HG02798 (cell line): ENCODE measurements around the gene AK4.

ENCODE experiments used
- ATAC-seq: cut with Tn5 transposase; IDR thresholded peaks from one replicate; pipeline ENCODE4 v1.9.1; 2021; ENCODE audit warnings: mild to moderate bottlenecking; ENCODE audit not compliant: unreplicated experiment, poor library complexity

Gene AK4

GRCh38 chr1:65175171-65176055 is 27.4 kb downstream of the AK4 start:
- ATAC-seq = no peak

GRCh38 chr1:65176056-65176450 is 28.1 kb downstream of the AK4 start:
- ATAC-seq = no peak

- ATAC-seq = no peak
Observed at GRCh38 chr1:65176591-65176990, 28.6 kb downstream of the AK4 start.

GRCh38 chr1:65177457-65177856 is 29.5 kb downstream of the AK4 start:
- no peak for ATAC-seq

GRCh38 chr1:65178235-65178634 is 30.2 kb downstream of the AK4 start:
- ATAC-seq = no peak

- no peak for ATAC-seq
Observed at GRCh38 chr1:65179148-65179547, 31.1 kb downstream of the AK4 start.

GRCh38 chr1:65180977-65181376 is 33.0 kb downstream of the AK4 start:
- no peak for ATAC-seq

GRCh38 chr1:65182658-65183268 is 34.8 kb downstream of the AK4 start:
- no peak for ATAC-seq

GRCh38 chr1:65189576-65190115 is 41.6 kb downstream of the AK4 start:
- no peak for ATAC-seq

GRCh38 chr1:65190229-65190628 is 42.2 kb downstream of the AK4 start:
- ATAC-seq = no peak

- no peak for ATAC-seq
Observed at GRCh38 chr1:65193129-65193695, 45.2 kb downstream of the AK4 start.

- ATAC-seq = no peak
Observed at GRCh38 chr1:65195495-65196417, 47.8 kb downstream of the AK4 start.

- ATAC-seq = no peak
Observed at GRCh38 chr1:65196926-65197325, 48.9 kb downstream of the AK4 start.

- no peak for ATAC-seq
Observed at GRCh38 chr1:65197636-65198035, 49.6 kb downstream of the AK4 start.

- no peak for ATAC-seq
Observed at GRCh38 chr1:65198096-65198495, 50.1 kb downstream of the AK4 start.

- no peak for ATAC-seq
Observed at GRCh38 chr1:65200411-65200810, 52.4 kb downstream of the AK4 start.

- ATAC-seq = no peak
Observed at GRCh38 chr1:65206836-65207235, 58.8 kb downstream of the AK4 start.

GRCh38 chr1:65207317-65207716 is 59.3 kb downstream of the AK4 start:
- ATAC-seq = peak; percentile 70

- ATAC-seq = no peak
Observed at GRCh38 chr1:65208563-65208973, 60.6 kb downstream of the AK4 start.
